ENCODE data around the gene PRKCH.

The PRKCH gene

DNA sequence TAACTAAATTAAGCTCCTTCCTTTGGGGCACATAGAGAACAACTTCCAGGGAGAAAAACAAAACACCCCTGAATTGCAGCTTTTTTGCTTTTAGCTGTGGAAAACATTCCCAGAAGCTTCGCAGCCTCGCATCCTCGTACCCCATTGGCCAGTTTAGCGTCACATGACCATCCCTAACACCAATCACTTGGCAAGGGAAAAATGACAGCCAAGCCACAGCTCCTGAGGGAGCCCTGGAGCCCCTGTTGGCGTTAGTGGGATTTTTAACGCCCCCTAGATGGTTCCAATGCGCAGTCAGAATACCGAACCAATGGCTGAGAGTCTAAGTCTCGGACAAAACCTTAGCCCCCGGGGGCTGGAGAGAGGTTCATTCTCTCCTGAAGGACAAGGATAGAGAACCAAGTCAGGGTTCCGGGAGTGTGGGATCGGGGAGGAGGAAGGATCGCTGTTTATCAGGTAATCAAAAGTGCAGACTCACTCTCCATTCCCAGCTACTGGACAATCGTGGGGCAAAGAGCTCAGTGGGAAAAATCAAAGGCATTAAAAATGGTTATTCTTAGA is 238.3 kb downstream of the PRKCH start:
- Histone ChIP-seq H3K9me3 (ENCODE audit: control insufficient read depth, insufficient read depth, low read depth, low read length) (no peaks in the 10 kb centered on the region), H3K27ac (ENCODE audit: extremely low read depth, low read depth, low read length) (no peak overlapping the region), H3K4me1 (ENCODE audit: control insufficient read depth, insufficient read depth, low read length) (peaks cover 25% of the 10 kb centered on the region), H3K36me3 (ENCODE audit: control insufficient read depth in 2 of 2, insufficient read depth in 1 of 2, low read length in 2 of 2) (no peaks in the 10 kb centered on the region), H3K4me3 (ENCODE audit: low read depth, low read length) (no peak overlapping the region)
- TF ChIP-seq ZBTB26 (tag by site-specific recombination; optimal IDR thresholded peaks at IDR 0.05) (no peak), ZNF114 (tag by site-specific recombination; IDR thresholded peaks at IDR 0.05) (no peak)
- TF ChIP-seq, protein P1, sequence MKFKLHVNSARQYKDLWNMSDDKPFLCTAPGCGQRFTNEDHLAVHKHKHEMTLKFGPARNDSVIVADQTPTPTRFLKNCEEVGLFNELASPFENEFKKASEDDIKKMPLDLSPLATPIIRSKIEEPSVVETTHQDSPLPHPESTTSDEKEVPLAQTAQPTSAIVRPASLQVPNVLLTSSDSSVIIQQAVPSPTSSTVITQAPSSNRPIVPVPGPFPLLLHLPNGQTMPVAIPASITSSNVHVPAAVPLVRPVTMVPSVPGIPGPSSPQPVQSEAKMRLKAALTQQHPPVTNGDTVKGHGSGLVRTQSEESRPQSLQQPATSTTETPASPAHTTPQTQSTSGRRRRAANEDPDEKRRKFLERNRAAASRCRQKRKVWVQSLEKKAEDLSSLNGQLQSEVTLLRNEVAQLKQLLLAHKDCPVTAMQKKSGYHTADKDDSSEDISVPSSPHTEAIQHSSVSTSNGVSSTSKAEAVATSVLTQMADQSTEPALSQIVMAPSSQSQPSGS (tag by site-specific recombination; IDR thresholded peaks at IDR 0.05; ENCODE audit: low read depth) = no peak
- POLR2A ChIA-PET = no interaction called here
- CTCF ChIA-PET = interaction anchor here (0.6 to 1.5 kb wide), 2 partner anchors 84 to 86 kb away, joined by 4 to 11 read pairs; no protein-coding TSS in a partner anchor

DNA sequence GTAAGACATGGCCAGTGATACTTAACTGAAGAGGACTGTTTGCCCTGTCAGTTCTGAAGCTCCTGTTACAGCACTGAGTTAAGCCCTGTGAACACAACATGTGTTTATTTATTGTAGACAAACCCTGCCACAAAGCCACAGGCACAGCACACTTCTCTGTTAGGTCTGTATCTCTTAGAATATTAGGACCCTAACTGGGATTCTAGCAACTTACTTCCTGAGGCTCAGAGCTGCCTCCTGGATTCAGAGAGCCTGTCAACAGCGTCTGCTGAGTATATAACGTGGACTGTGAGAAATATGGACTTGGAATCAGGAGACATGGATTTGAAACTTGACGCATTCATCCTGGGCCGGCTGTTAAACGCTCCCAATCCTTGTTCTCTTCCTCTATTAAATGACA is 238.9 kb downstream of the PRKCH start:
- Histone ChIP-seq H3K27ac (ENCODE audit: extremely low read depth, low read depth, low read length) (0 out of 2 replicates have a peak overlapping the region, but pooled peaks have one; percentile 11), H3K4me1 (ENCODE audit: control insufficient read depth, insufficient read depth, low read length) (peaks cover 25% of the 10 kb centered on the region), H3K36me3 (ENCODE audit: control insufficient read depth in 2 of 2, insufficient read depth in 1 of 2, low read length in 2 of 2) (no peaks in the 10 kb centered on the region), H3K4me3 (ENCODE audit: low read depth, low read length) (no peak overlapping the region), H3K9me3 (ENCODE audit: control insufficient read depth, insufficient read depth, low read depth, low read length) (no peaks in the 10 kb centered on the region)
- ChIA-PET CTCF (interaction anchor here (0.6 to 1.5 kb wide), 3 partner anchors 48 to 86 kb away, joined by 3 to 11 read pairs (median 4); no protein-coding TSS in a partner anchor), POLR2A (no interaction called here)
- TF ChIP-seq, protein P1 (tag by site-specific recombination; IDR thresholded peaks at IDR 0.05; ENCODE audit: low read depth) = no peak
- peak; percentile 28; the same call in 1 of the 2 replicates for TF ChIP-seq FEZF1 (tag by site-specific recombination; IDR thresholded peaks at IDR 0.05)
- TF ChIP-seq ZBTB17 (tag by site-specific recombination; IDR thresholded peaks at IDR 0.05) = peak; percentile 47; the same call in 1 of the 2 replicates
- TF ChIP-seq ZNF302 (tag by site-specific recombination; IDR thresholded peaks at IDR 0.05; ENCODE audit: low read depth) = no peak

- H3K36me3 ChIP-seq (ENCODE audit: control insufficient read depth in 2 of 2, insufficient read depth in 1 of 2, low read length in 2 of 2) = no peaks in the 10 kb centered on the region
- TF ChIP-seq PRDM10 (tag by site-specific recombination; IDR thresholded peaks at IDR 0.05) (0 out of 2 replicates have a peak, but pooled peaks have one; percentile 14), ZNF354C (tag by site-specific recombination; IDR thresholded peaks at IDR 0.05; ENCODE audit: borderline replicate concordance, low read depth) (no peak)
- H3K4me1 ChIP-seq (ENCODE audit: control insufficient read depth, insufficient read depth, low read length) = peaks cover 25% of the 10 kb centered on the region
- ChIA-PET CTCF (interaction anchor here (0.7 kb wide), 1 partner anchor 81 kb away, joined by 3 read pairs; no protein-coding TSS in a partner anchor), POLR2A (no interaction called here)
- no peak overlapping the region for H3K4me3 ChIP-seq (ENCODE audit: low read depth, low read length)
- H3K27ac ChIP-seq (ENCODE audit: extremely low read depth, low read depth, low read length) = peak overlapping the region; percentile 65
- no peaks in the 10 kb centered on the region for H3K9me3 ChIP-seq (ENCODE audit: control insufficient read depth, insufficient read depth, low read depth, low read length)
These were observed 239.7 kb downstream of the PRKCH start for GRCh38 chr14:61561104-61561503.
